DOHH2 (cell line): ENCODE results near the gene KARS1.

ENCODE experiments used
- H3F3A ChIP-seq: fragments of 200-600 bp; sonication (generic), shearing (Covaris generic); 2 replicates; pipeline ENCODE4 v1.6.0; 2016; ENCODE audit warnings: antibody characterized with exemption, mild to moderate bottlenecking; ENCODE audit not compliant: control insufficient read depth, insufficient read depth
- H3K27ac ChIP-seq: fragments of 200-600 bp; sonication (generic); 2 replicates; pipeline ENCODE4 v1.5.1; 2014; ENCODE audit warnings: low read depth, mild to moderate bottlenecking, low read length, moderate library complexity
- H3K27me3 ChIP-seq: fragments of 200-600 bp; sonication (generic); 2 replicates; pipeline ENCODE4 v1.6.1; 2014; ENCODE audit warnings: mild to moderate bottlenecking, low read length, mixed read lengths; ENCODE audit not compliant: control insufficient read depth
- H3K36me3 ChIP-seq: fragments of 200-600 bp; sonication (generic); 2 replicates; pipeline ENCODE4 v1.6.1; 2014; ENCODE audit warnings: mild to moderate bottlenecking, low read length, moderate library complexity, mixed read lengths; ENCODE audit not compliant: control insufficient read depth
- H3K4me1 ChIP-seq: fragments of 200-600 bp; sonication (generic); 2 replicates; pipeline ENCODE4 v1.6.1; 2014; ENCODE audit warnings: mild to moderate bottlenecking, low read length, mixed read lengths; ENCODE audit not compliant: control insufficient read depth
- H3K4me2 ChIP-seq: fragments of 200-600 bp; sonication (generic); 2 replicates; pipeline ENCODE4 v1.6.0; 2014; ENCODE audit warnings: mild to moderate bottlenecking, low read length, moderate library complexity
- H3K4me3 ChIP-seq: fragments of 200-600 bp; sonication (generic); 2 replicates; pipeline ENCODE4 v1.5.1; 2014; ENCODE audit warnings: mild to moderate bottlenecking, low read length, mixed read lengths
- H3K79me2 ChIP-seq: fragments of 200-600 bp; sonication (generic); 2 replicates; pipeline ENCODE4 v1.6.1; 2014; ENCODE audit warnings: mild to moderate bottlenecking, low read length, mixed read lengths; ENCODE audit not compliant: control insufficient read depth
- H3K9me2 ChIP-seq: fragments of 200-600 bp; sonication (generic); replicated peaks from 2 replicates; pipeline ENCODE4 v1.6.1; 2014; ENCODE audit warnings: mild to moderate bottlenecking, low read length, mixed read lengths; ENCODE audit not compliant: control insufficient read depth
- H3K9me3 ChIP-seq: fragments of 200-600 bp; sonication (generic); 2 replicates; pipeline ENCODE4 v1.6.1; 2014; ENCODE audit warnings: antibody characterized with exemption, low read length, mixed read lengths; ENCODE audit not compliant: control insufficient read depth, insufficient read depth
- H4K20me1 ChIP-seq: fragments of 200-600 bp; sonication (generic); 2 replicates; pipeline ENCODE4 v1.6.0; 2014; ENCODE audit warnings: low read depth, mild to moderate bottlenecking, antibody characterized with exemption, low read length, moderate library complexity; ENCODE audit not compliant: control insufficient read depth, insufficient read depth
- CTCF ChIP-seq: fragments of 200-600 bp; sonication (generic); IDR thresholded peaks from one replicate; pipeline ENCODE4 v1.5.1; 2014; ENCODE audit warnings: antibody characterized with exemption, mild to moderate bottlenecking, low read depth, low read length; ENCODE audit not compliant: poor library complexity, severe bottlenecking
- EZH2phosphoT487 ChIP-seq: fragments of 200-600 bp; sonication (generic); IDR thresholded peaks from 2 replicates; pipeline ENCODE4 v1.6.1; 2017; ENCODE audit warnings: borderline replicate concordance, mild to moderate bottlenecking, antibody characterized with exemption, low read length, moderate library complexity, mixed read lengths

The KARS1 gene

GRCh38 chr16:75629132-75629531 is 18.3 kb downstream of the KARS1 start:
- no peak overlapping the region for H3K27ac ChIP-seq
- H3K4me1 ChIP-seq: no peaks in the 10 kb centered on the region
- no peaks in the 10 kb centered on the region for H4K20me1 ChIP-seq
- TF ChIP-seq CTCF: no peak
- no peak for TF ChIP-seq EZH2phosphoT487
- H3K4me3 ChIP-seq: no peak overlapping the region
- no peaks in the 10 kb centered on the region for H3K9me3 ChIP-seq
- peaks cover 87% of the 10 kb centered on the region for H3K36me3 ChIP-seq
- no peaks in the 10 kb centered on the region for H3K9me2 ChIP-seq
- no peak overlapping the region for H3K4me2 ChIP-seq
- H3F3A ChIP-seq: peaks cover 23% of the 10 kb centered on the region
- H3K27me3 ChIP-seq: no peaks in the 10 kb centered on the region
- no peaks in the 10 kb centered on the region for H3K79me2 ChIP-seq

- Histone ChIP-seq H3K27me3 (no peaks in the 10 kb centered on the region), H3F3A (peaks cover 27% of the 10 kb centered on the region), H3K9me2 (no peaks in the 10 kb centered on the region), H3K27ac (no peak overlapping the region), H3K9me3 (no peaks in the 10 kb centered on the region), H3K79me2 (no peaks in the 10 kb centered on the region), H3K4me3 (no peak overlapping the region), H4K20me1 (no peaks in the 10 kb centered on the region), H3K4me2 (no peak overlapping the region), H3K36me3 (peaks cover 79% of the 10 kb centered on the region), H3K4me1 (peaks cover 5% of the 10 kb centered on the region)
- no peak for TF ChIP-seq EZH2phosphoT487
- no peak for TF ChIP-seq CTCF
These were observed 19.1 kb downstream of the KARS1 start for GRCh38 chr16:75628351-75628750.

- peaks cover 5% of the 10 kb centered on the region for H3K4me1 ChIP-seq
- no peak overlapping the region for H3K27ac ChIP-seq
- H3K79me2 ChIP-seq: peaks cover 2% of the 10 kb centered on the region
- H4K20me1 ChIP-seq: no peaks in the 10 kb centered on the region
- no peaks in the 10 kb centered on the region for H3K27me3 ChIP-seq
- H3K9me3 ChIP-seq: no peaks in the 10 kb centered on the region
- TF ChIP-seq EZH2phosphoT487 (no peak), CTCF (no peak)
- no peaks in the 10 kb centered on the region for H3K9me2 ChIP-seq
- H3K36me3 ChIP-seq: peaks cover 76% of the 10 kb centered on the region
- H3K4me3 ChIP-seq: no peak overlapping the region
- no peak overlapping the region for H3K4me2 ChIP-seq
- peaks cover 28% of the 10 kb centered on the region for H3F3A ChIP-seq
These were observed 19.6 kb downstream of the KARS1 start for GRCh38 chr16:75627851-75628250.

- peaks cover 28% of the 10 kb centered on the region for H3F3A ChIP-seq
- no peak overlapping the region for H3K4me2 ChIP-seq
- no peak overlapping the region for H3K4me3 ChIP-seq
- peaks cover 10% of the 10 kb centered on the region for H3K4me1 ChIP-seq
- TF ChIP-seq EZH2phosphoT487 (no peak), CTCF (no peak)
- no peaks in the 10 kb centered on the region for H4K20me1 ChIP-seq
- peaks cover 74% of the 10 kb centered on the region for H3K36me3 ChIP-seq
- peaks cover 12% of the 10 kb centered on the region for H3K79me2 ChIP-seq
- H3K27ac ChIP-seq: no peak overlapping the region
- no peaks in the 10 kb centered on the region for H3K27me3 ChIP-seq
- H3K9me2 ChIP-seq: no peaks in the 10 kb centered on the region
- H3K9me3 ChIP-seq: no peaks in the 10 kb centered on the region
These were observed 20.7 kb downstream of the KARS1 start for GRCh38 chr16:75626806-75627205.
